ENCODE data around the gene TMEM150A.

DNA sequence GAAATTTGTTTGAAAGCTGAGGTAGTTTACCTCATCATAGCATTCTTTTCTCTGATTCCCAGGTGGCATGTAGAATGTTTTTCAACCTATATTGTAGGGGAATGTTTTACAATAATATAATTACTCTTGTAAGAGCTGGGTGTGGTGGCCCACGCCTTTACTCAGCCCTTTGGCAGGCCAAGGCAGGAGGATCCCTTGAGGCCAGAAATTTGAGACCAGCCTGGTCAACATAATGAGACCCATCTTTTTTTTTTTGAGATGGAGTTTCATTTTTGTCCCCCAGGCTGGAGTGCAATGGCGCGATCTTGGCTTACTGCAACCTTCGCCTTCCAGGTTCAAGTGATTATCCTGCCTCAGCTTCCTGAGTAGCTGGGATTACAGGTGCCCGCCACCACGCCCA is 17.1 kb upstream of the TMEM150A start:
- TF ChIP-seq, protein P1, sequence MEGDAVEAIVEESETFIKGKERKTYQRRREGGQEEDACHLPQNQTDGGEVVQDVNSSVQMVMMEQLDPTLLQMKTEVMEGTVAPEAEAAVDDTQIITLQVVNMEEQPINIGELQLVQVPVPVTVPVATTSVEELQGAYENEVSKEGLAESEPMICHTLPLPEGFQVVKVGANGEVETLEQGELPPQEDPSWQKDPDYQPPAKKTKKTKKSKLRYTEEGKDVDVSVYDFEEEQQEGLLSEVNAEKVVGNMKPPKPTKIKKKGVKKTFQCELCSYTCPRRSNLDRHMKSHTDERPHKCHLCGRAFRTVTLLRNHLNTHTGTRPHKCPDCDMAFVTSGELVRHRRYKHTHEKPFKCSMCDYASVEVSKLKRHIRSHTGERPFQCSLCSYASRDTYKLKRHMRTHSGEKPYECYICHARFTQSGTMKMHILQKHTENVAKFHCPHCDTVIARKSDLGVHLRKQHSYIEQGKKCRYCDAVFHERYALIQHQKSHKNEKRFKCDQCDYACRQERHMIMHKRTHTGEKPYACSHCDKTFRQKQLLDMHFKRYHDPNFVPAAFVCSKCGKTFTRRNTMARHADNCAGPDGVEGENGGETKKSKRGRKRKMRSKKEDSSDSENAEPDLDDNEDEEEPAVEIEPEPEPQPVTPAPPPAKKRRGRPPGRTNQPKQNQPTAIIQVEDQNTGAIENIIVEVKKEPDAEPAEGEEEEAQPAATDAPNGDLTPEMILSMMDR (conservative IDR thresholded peaks at IDR 0.05; ENCODE audit: low read length): no peak
- TF ChIP-seq EZH2phosphoT487 (IDR thresholded peaks at IDR 0.05; ENCODE audit: borderline replicate concordance): no peak

Measured in Loucy (cell line).